HepG2 (cell line): ENCODE measurements around the gene LONP1. TPM values are rescaled to one million over a fixed set of nuclear protein-coding genes. Genes with fewer than 3 reads are reported as not detected.
A peak's percentile ranks its signal among the peaks of the same experiment; 100 is the strongest.

ENCODE experiments used
- BRCA1 ChIP-seq: sonication (generic); formaldehyde crosslinking; IDR thresholded peaks from 2 replicates; pipeline ENCODE4 v1.4.0; 2020; ENCODE audit warnings: missing genetic modification reagents
- CENPT ChIP-seq: sonication (generic); formaldehyde crosslinking; IDR thresholded peaks from 2 replicates; pipeline ENCODE4 v1.8.0; 2022; ENCODE audit warnings: low read depth, mild to moderate bottlenecking, moderate library complexity, missing genetic modification reagents
- DNMT1 ChIP-seq: sonication (generic); formaldehyde crosslinking; IDR thresholded peaks from 2 replicates; pipeline ENCODE4 v1.5.1; 2020; ENCODE audit warnings: mild to moderate bottlenecking, missing genetic modification reagents
- GABPA ChIP-seq, 2 experiments: IDR thresholded peaks; 2 replicates each; pipeline ENCODE4 v1.6.1; 2011 to 2016; ENCODE audit warnings: low read depth in 2 of 2, low read length in 1 of 2, missing biosample characterization in 1 of 2, missing genetic modification characterization in 1 of 2
- MTF2 ChIP-seq: sonication (generic); formaldehyde crosslinking; IDR thresholded peaks from 2 replicates; pipeline ENCODE4 v1.5.0; 2020; ENCODE audit warnings: missing genetic modification reagents, borderline replicate concordance
- NKX3-1 ChIP-seq: sonication (generic); formaldehyde crosslinking; IDR thresholded peaks from 2 replicates; pipeline ENCODE4 v1.5.0; 2020; ENCODE audit warnings: missing genetic modification reagents
- SETDB1 ChIP-seq: sonication (generic); formaldehyde crosslinking; IDR thresholded peaks from 2 replicates; pipeline ENCODE4 v1.5.1; 2020; ENCODE audit warnings: missing genetic modification reagents, mild to moderate bottlenecking, borderline replicate concordance
- ZFX ChIP-seq: sonication (generic); formaldehyde crosslinking; IDR thresholded peaks from 2 replicates; pipeline ENCODE4 v1.4.0; 2020; ENCODE audit warnings: mild to moderate bottlenecking, low read depth, missing genetic modification reagents, moderate library complexity
- ZMYM4 ChIP-seq: sonication (generic); formaldehyde crosslinking; IDR thresholded peaks from 2 replicates; pipeline ENCODE4 v1.8.1; 2023; ENCODE audit warnings: mild to moderate bottlenecking, missing genetic modification reagents
- ZNF263 ChIP-seq: sonication (generic); formaldehyde crosslinking; IDR thresholded peaks from 2 replicates; pipeline ENCODE4 v1.4.0; 2020; ENCODE audit warnings: missing genetic modification reagents
- ZNF530 ChIP-seq: sonication (generic); formaldehyde crosslinking; IDR thresholded peaks from 2 replicates; pipeline ENCODE4 v1.5.0; 2020; ENCODE audit warnings: low read depth, mild to moderate bottlenecking, missing genetic modification reagents
- ZNF562 ChIP-seq: sonication (generic); formaldehyde crosslinking; IDR thresholded peaks from 2 replicates; pipeline ENCODE4 v1.8.0; 2022; ENCODE audit warnings: missing genetic modification reagents, borderline replicate concordance
- ZNF678 ChIP-seq: sonication (generic); formaldehyde crosslinking; IDR thresholded peaks from 2 replicates; pipeline ENCODE4 v1.4.0; 2020; ENCODE audit warnings: mild to moderate bottlenecking, missing genetic modification reagents
- ZNF724P ChIP-seq: sonication (generic); formaldehyde crosslinking; IDR thresholded peaks from 2 replicates; pipeline ENCODE4 v1.8.0; 2022; ENCODE audit warnings: missing genetic modification reagents, borderline replicate concordance
- ZNF75D ChIP-seq: sonication (generic); formaldehyde crosslinking; IDR thresholded peaks from 2 replicates; pipeline ENCODE4 v1.8.1; 2023; ENCODE audit warnings: missing genetic modification reagents, mild to moderate bottlenecking, borderline replicate concordance
- ZNF878 ChIP-seq: sonication (generic); formaldehyde crosslinking; IDR thresholded peaks from 2 replicates; pipeline ENCODE4 v1.8.1; 2023; ENCODE audit warnings: mild to moderate bottlenecking, missing genetic modification reagents, moderate library complexity
- ZNF891 ChIP-seq: sonication (generic); formaldehyde crosslinking; IDR thresholded peaks from 2 replicates; pipeline ENCODE4 v1.5.0; 2020; ENCODE audit warnings: mild to moderate bottlenecking, missing genetic modification reagents
- ZSCAN21 ChIP-seq: sonication (generic); formaldehyde crosslinking; IDR thresholded peaks from 2 replicates; pipeline ENCODE4 v1.8.0; 2022; ENCODE audit warnings: mild to moderate bottlenecking, missing genetic modification reagents, moderate library complexity, borderline replicate concordance
- polyA plus RNA-seq, 8 experiments: library from polyadenylated mRNA; depleted of rRNA in 3 of 8; stranded (reverse) in 7 of 8; unstranded in 1 of 8; fragments of >200 nt; fragmentation: Illumina TruSeq in 4 of 8; extraction: Trizol in 4 of 8; gene quantifications; 2 replicates each; pipeline versions ENCODE4 v1.2.1 to v1.2.3, GENCODE V29; 2011 to 2016; ENCODE audit warnings: low read depth in 4 of 8, missing spikeins in 1 of 8, mixed read lengths in 1 of 8; ENCODE audit not compliant: insufficient read depth in 1 of 8
- total RNA-seq, 5 experiments: library from RNA; depleted of rRNA; stranded (reverse); fragments of >200 nt; fragmentation: Illumina TruSeq; extraction: Trizol; gene quantifications; 2 replicates each; pipeline ENCODE4 v1.2.3, GENCODE V29; 2016; ENCODE audit warnings: low read depth in 1 of 5
- TF ChIP-seq, protein P1 (sequence below): sonication (generic); formaldehyde crosslinking; conservative IDR thresholded peaks from 2 replicates; pipeline ENCODE4 v1.8.0; 2022; ENCODE audit warnings: low read depth, missing genetic modification reagents
- TF ChIP-seq, protein P2 (sequence below): sonication (generic); formaldehyde crosslinking; IDR thresholded peaks from 2 replicates; pipeline ENCODE4 v1.5.0; 2020; ENCODE audit warnings: mild to moderate bottlenecking, missing genetic modification reagents, borderline replicate concordance

LONP1 gene
- total and polyA plus RNA-seq, 2 of the 13 experiments (the other 11 are each of a cell fraction or from before 2014, with no cell fraction given), result 59.5 to 76.8 TPM

DNA sequence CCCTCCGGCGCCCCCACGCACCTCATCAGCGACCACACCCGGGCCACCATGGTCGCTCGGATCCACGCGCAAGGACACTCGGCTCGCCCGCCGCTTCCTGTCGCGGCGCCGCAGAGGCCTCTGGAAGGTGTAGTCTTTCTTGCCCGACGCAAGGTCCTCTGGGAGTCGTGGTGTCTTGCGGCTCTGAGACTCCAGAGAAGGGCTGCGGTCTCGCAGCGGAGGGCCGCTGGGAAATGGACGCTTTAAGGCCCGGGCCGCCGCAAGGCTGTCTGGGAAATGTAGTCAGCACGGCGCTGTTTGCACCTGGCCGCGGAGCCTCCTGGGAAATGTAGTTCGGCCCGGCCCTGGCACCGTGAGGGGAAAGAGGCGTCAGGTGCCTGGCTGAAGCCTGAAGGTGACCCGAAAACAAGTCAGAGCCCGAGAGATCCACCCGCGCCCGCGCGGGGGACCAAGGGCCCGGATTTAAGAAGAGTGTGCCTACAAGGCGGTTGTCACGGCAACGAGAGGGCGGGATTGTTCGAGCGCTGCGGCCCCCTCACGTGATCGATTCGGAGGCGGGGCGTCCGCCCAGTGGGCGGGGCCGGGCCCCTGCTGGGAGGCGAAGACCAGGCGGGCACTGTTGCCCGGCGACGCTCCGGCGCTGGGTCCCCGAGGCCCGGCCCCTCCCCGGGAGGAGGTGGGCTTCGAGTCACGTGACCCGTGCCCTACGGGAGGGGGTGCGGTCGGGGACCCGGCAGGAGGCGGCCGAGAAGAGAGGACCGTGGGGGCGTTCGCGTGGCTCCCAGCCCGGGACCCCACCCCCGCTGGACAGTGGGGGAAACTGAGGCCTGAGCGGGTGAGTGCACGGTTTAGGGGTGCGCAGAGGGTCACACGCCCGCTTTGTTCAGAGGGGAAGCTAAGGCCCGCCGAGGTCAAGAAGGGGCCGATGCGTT lies 39.2 kb downstream of the LONP1 start, which contains the start of the genes HSD11B1L and MICOS13 (continued):
- TF ChIP-seq ZNF878 (CRISPR knock-in tag) (no peak), MTF2 (CRISPR knock-in tag) (no peak), ZMYM4 (CRISPR knock-in tag) (peak; percentile 60; the same call in 1 of the 2 replicates), ZNF562 (CRISPR knock-in tag) (no peak), CENPT (no peak), SETDB1 (CRISPR knock-in tag) (no peak), DNMT1 (CRISPR knock-in tag) (no peak), ZNF530 (CRISPR knock-in tag) (no peak), ZNF263 (CRISPR knock-in tag) (no peak), ZNF891 (CRISPR knock-in tag) (no peak), ZNF75D (no peak), BRCA1 (no peak), GABPA (IDR thresholded peaks at IDR 0.05; ENCODE audit: low read depth, low read length) (peak; percentile 75), GABPA (CRISPR knock-in tag; IDR thresholded peaks at IDR 0.05; ENCODE audit: low read depth) (peak; percentile 94), ZFX (peak; percentile 93), ZNF724P (CRISPR knock-in tag) (0 out of 2 replicates have a peak, but pooled peaks have one; percentile 55), ZNF678 (CRISPR knock-in tag) (no peak), ZSCAN21 (CRISPR knock-in tag) (no peak), NKX3-1 (CRISPR knock-in tag) (no peak)
- TF ChIP-seq, protein P1, sequence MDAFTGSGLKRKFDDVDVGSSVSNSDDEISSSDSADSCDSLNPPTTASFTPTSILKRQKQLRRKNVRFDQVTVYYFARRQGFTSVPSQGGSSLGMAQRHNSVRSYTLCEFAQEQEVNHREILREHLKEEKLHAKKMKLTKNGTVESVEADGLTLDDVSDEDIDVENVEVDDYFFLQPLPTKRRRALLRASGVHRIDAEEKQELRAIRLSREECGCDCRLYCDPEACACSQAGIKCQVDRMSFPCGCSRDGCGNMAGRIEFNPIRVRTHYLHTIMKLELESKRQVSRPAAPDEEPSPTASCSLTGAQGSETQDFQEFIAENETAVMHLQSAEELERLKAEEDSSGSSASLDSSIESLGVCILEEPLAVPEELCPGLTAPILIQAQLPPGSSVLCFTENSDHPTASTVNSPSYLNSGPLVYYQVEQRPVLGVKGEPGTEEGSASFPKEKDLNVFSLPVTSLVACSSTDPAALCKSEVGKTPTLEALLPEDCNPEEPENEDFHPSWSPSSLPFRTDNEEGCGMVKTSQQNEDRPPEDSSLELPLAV (CRISPR knock-in tag), result no peak
- TF ChIP-seq, protein P2, sequence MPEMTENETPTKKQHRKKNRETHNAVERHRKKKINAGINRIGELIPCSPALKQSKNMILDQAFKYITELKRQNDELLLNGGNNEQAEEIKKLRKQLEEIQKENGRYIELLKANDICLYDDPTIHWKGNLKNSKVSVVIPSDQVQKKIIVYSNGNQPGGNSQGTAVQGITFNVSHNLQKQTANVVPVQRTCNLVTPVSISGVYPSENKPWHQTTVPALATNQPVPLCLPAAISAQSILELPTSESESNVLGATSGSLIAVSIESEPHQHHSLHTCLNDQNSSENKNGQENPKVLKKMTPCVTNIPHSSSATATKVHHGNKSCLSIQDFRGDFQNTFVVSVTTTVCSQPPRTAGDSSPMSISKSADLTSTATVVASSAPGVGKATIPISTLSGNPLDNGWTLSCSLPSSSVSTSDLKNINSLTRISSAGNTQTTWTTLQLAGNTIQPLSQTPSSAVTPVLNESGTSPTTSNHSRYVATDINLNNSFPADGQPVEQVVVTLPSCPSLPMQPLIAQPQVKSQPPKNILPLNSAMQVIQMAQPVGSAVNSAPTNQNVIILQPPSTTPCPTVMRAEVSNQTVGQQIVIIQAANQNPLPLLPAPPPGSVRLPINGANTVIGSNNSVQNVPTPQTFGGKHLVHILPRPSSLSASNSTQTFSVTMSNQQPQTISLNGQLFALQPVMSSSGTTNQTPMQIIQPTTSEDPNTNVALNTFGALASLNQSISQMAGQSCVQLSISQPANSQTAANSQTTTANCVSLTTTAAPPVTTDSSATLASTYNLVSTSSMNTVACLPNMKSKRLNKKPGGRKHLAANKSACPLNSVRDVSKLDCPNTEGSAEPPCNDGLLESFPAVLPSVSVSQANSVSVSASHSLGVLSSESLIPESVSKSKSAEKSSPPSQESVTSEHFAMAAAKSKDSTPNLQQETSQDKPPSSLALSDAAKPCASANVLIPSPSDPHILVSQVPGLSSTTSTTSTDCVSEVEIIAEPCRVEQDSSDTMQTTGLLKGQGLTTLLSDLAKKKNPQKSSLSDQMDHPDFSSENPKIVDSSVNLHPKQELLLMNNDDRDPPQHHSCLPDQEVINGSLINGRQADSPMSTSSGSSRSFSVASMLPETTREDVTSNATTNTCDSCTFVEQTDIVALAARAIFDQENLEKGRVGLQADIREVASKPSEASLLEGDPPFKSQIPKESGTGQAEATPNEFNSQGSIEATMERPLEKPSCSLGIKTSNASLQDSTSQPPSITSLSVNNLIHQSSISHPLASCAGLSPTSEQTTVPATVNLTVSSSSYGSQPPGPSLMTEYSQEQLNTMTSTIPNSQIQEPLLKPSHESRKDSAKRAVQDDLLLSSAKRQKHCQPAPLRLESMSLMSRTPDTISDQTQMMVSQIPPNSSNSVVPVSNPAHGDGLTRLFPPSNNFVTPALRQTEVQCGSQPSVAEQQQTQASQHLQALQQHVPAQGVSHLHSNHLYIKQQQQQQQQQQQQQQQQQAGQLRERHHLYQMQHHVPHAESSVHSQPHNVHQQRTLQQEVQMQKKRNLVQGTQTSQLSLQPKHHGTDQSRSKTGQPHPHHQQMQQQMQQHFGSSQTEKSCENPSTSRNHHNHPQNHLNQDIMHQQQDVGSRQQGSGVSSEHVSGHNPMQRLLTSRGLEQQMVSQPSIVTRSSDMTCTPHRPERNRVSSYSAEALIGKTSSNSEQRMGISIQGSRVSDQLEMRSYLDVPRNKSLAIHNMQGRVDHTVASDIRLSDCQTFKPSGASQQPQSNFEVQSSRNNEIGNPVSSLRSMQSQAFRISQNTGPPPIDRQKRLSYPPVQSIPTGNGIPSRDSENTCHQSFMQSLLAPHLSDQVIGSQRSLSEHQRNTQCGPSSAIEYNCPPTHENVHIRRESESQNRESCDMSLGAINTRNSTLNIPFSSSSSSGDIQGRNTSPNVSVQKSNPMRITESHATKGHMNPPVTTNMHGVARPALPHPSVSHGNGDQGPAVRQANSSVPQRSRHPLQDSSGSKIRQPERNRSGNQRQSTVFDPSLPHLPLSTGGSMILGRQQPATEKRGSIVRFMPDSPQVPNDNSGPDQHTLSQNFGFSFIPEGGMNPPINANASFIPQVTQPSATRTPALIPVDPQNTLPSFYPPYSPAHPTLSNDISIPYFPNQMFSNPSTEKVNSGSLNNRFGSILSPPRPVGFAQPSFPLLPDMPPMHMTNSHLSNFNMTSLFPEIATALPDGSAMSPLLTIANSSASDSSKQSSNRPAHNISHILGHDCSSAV, result no peak
